ENCODE data around the gene HSF2BP. TPM values are rescaled to one million over a fixed set of nuclear protein-coding genes. Genes with fewer than 3 reads are reported as not detected.

HSF2BP gene
- total RNA-seq, 1 experiment from 2014 or later = 1.5 TPM

- Mint-ChIP-seq H3K36me3 (ENCODE audit: insufficient read depth in 1 of 3, low read depth in 3 of 3) (peaks cover 16 to 36% (median 23%) of the 10 kb centered on the region in 3 experiments), H3K9me3 (no peaks in the 10 kb centered on the region; a peak in 1 of 5 replicates), H3K27ac (no peak overlapping the region), H3K4me1 (peaks cover 17 to 20% of the 10 kb centered on the region in 2 experiments), H3K4me3 (peak overlapping the region; percentile 56 to 74), H3K27me3 (ENCODE audit: low read depth) (peaks cover 1% of the 10 kb centered on the region)
- Histone ChIP-seq H3K27ac (ENCODE audit: insufficient read length, low read depth, low read length) (no peak overlapping the region), H2AFZ (ENCODE audit: low read length) (no peak overlapping the region), H3K23ac (ENCODE audit: insufficient read length, low read depth, low read length) (no peak overlapping the region), H4K20me1 (ENCODE audit: control insufficient read depth, insufficient read depth, insufficient read length) (no peaks in the 10 kb centered on the region), H3K23me2 (ENCODE audit: insufficient read length, low read depth, low read length, poor library complexity, severe bottlenecking) (peaks cover 6% of the 10 kb centered on the region), H3K56ac (ENCODE audit: insufficient read length, low read depth, low read length) (no peak overlapping the region), H2BK12ac (ENCODE audit: insufficient read length, low read depth, low read length) (no peak overlapping the region), H4K5ac (ENCODE audit: insufficient read length, low read depth, low read length) (no peak overlapping the region), H2AK5ac (ENCODE audit: insufficient read length, low read length) (no peak overlapping the region), H4K8ac (replicated peaks; ENCODE audit: insufficient read length, low read depth, low read length) (no peak overlapping the region), H3K18ac (ENCODE audit: insufficient read length, low read depth, low read length) (no peak overlapping the region), H3K14ac (ENCODE audit: insufficient read depth, low read length) (no peak overlapping the region), H3K27me3 (ENCODE audit: insufficient read depth, low read length) (no peaks in the 10 kb centered on the region), H3K79me2 (ENCODE audit: insufficient read depth, low read length) (peaks cover 24% of the 10 kb centered on the region; the same call in 1 of the 2 replicates), H2BK120ac (ENCODE audit: low read depth, low read length, poor library complexity, severe bottlenecking) (no peak overlapping the region), H3K4me1 (ENCODE audit: insufficient read depth, low read length) (no peaks in the 10 kb centered on the region), H2BK5ac (ENCODE audit: insufficient read length, low read length) (no peak overlapping the region), H3K4ac (ENCODE audit: low read depth, low read length) (no peak overlapping the region), H2BK20ac (ENCODE audit: low read depth, low read length, poor library complexity, severe bottlenecking) (no peak overlapping the region), H3K9me3 (ENCODE audit: control insufficient read depth, low read depth, low read length) (no peaks in the 10 kb centered on the region), H3K4me2 (ENCODE audit: insufficient read depth, insufficient read length, low read length) (no peak overlapping the region), H3T11ph (ENCODE audit: low read length) (no peak overlapping the region), H2BK15ac (ENCODE audit: low read depth, low read length) (no peak overlapping the region), H4K91ac (ENCODE audit: insufficient read length, low read depth, low read length) (no peak overlapping the region), H3K79me1 (ENCODE audit: insufficient read depth, low read depth, low read length, poor library complexity, severe bottlenecking) (no peaks in the 10 kb centered on the region), H3K9ac (ENCODE audit: extremely low read depth, insufficient read length, low read length) (no peak overlapping the region)
- TF ChIP-seq CTCF (conservative IDR thresholded peaks at IDR 0.05) = no peak
- DNase-seq = no peak
- no CpG with 5 or more reads among the region's 23 CpGs for WGBS (ENCODE audit: extremely low coverage, insufficient read length, low lambda C conversion rate)
These were observed 536 bp downstream of the HSF2BP start for GRCh38 chr21:43658769-43659135.
